Body of pancreas (tissue), 4 donors: Measurements from ENCODE around the gene IL1RAPL1. TPM values are rescaled to one million over a fixed set of nuclear protein-coding genes. Genes with fewer than 3 reads are reported as not detected.

Experiments used
- ATAC-seq: fragments of 150-250 bp; one replicate; pipeline ENCODE4 v1.9.1; 2016
- DNase-seq, 4 donors: peaks; one replicate each; pipeline ENCODE4 v3.0.0-alpha.2; 2019
- H3K27ac ChIP-seq, 4 donors: fragments of 200-600 bp; sonication (generic); 1 replicate in 3 of 4; 2 replicates in 1 of 4; pipeline versions ENCODE4 v1.5.1 to v1.6.1; 2016 to 2019; ENCODE audit warnings: mild to moderate bottlenecking in 1 of 4, mixed read lengths in 1 of 4, moderate library complexity in 1 of 4
- H3K27me3 ChIP-seq, 2 donors: fragments of 200-600 bp; sonication (generic); one replicate each; pipeline ENCODE4 v1.6.0; 2016; ENCODE audit warnings: mild to moderate bottlenecking in 1 of 2
- H3K36me3 ChIP-seq, 2 donors: fragments of 200-600 bp; sonication (generic); replicated peaks in 1 of 2; 2 replicates each; pipeline ENCODE4 v1.5.1; 2016; ENCODE audit warnings: low read depth in 2 of 2; ENCODE audit not compliant: insufficient read depth in 1 of 2
- H3K4me1 ChIP-seq: fragments of 200-600 bp; sonication (generic); one replicate; pipeline ENCODE4 v1.6.0; 2016
- H3K4me3 ChIP-seq, 2 donors: fragments of 200-600 bp; sonication (generic); 1 replicate in 1 of 2; 2 replicates in 1 of 2; pipeline ENCODE4 v1.5.1; 2016 to 2019
- H3K9me3 ChIP-seq, 3 donors: fragments of 200-600 bp; sonication (generic); 1 replicate in 2 of 3; 2 replicates in 1 of 3; pipeline ENCODE4 v1.5.1; 2016
- POLR2A ChIP-seq, 3 donors: fragments of 450-650 bp; IDR thresholded peaks; one replicate each; pipeline ENCODE4 v1.6.1; 2016; ENCODE audit warnings: antibody characterized with exemption in 3 of 3, mild to moderate bottlenecking in 2 of 3
- WGBS, 2 donors: methylation state at CpG; one replicate each; pipeline ENCODE4 v1.1.5; 2017; 5-methylcytosine and 5-hydroxymethylcytosine counted together
- intact Hi-C: fragments of 100-400 bp; cut with DNase I; formaldehyde crosslinking; loops from one replicate; pipeline ENCODE4 v1.15.1; 2023
- total RNA-seq, 2 donors: library from RNA; depleted of rRNA; stranded (reverse); fragments of >200 nt; gene quantifications; one replicate each; pipeline ENCODE4 v1.1.0, GENCODE V29; 2016
- TF ChIP-seq, protein P1 (sequence below), 7 experiments: fragments of 450-650 bp in 4 of 7; fragments of 200-600 bp in 3 of 7; sonication (generic) in 3 of 7; IDR thresholded peaks; one replicate each; pipeline ENCODE4 v1.5.1; 2016 to 2019; ENCODE audit warnings: antibody characterized with exemption in 7 of 7

IL1RAPL1 gene
- total RNA-seq, 2 donors from 2014 or later = 0.26 TPM; not detected in 1

GRCh38 chrX:28638775-28639174 lies 51.5 kb downstream of the IL1RAPL1 start:
- no peak for ATAC-seq
- no peaks in the 10 kb centered on the region for H3K36me3 ChIP-seq
- H3K27ac ChIP-seq = no peak overlapping the region
- H3K27me3 ChIP-seq = no peaks in the 10 kb centered on the region
- no peak for DNase-seq
- WGBS, 2 donors = 73 to 74% methylated on average over 3 of the region's 3 CpGs
- H3K9me3 ChIP-seq = no peaks in the 10 kb centered on the region
- no peak overlapping the region for H3K4me3 ChIP-seq
- intact Hi-C loops = no loop called here
- H3K4me1 ChIP-seq = no peaks in the 10 kb centered on the region
- no peak for TF ChIP-seq POLR2A (IDR thresholded peaks at IDR 0.05)
- TF ChIP-seq, protein P1, sequence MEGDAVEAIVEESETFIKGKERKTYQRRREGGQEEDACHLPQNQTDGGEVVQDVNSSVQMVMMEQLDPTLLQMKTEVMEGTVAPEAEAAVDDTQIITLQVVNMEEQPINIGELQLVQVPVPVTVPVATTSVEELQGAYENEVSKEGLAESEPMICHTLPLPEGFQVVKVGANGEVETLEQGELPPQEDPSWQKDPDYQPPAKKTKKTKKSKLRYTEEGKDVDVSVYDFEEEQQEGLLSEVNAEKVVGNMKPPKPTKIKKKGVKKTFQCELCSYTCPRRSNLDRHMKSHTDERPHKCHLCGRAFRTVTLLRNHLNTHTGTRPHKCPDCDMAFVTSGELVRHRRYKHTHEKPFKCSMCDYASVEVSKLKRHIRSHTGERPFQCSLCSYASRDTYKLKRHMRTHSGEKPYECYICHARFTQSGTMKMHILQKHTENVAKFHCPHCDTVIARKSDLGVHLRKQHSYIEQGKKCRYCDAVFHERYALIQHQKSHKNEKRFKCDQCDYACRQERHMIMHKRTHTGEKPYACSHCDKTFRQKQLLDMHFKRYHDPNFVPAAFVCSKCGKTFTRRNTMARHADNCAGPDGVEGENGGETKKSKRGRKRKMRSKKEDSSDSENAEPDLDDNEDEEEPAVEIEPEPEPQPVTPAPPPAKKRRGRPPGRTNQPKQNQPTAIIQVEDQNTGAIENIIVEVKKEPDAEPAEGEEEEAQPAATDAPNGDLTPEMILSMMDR (IDR thresholded peaks at IDR 0.05) = no peak

DNA sequence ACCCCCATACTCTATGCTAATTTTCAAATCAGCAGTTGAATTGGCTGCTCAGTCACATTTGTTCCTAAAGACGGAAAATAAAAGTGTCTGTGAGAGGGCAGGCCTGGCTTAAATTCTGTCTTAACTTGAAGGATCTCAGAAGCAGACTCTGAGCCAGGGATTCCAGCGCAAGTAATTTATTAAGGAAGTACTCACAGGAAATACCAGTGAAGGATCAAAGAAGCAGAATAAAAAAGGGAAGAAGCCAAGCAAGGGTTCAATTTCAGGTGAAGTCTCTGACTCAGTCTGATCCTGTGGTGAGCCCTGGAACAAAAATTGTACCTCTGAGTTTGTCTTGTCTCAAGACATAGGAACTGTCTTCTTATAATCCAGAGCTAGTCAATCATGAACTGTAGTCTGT lies 52.2 kb downstream of the IL1RAPL1 start:
- H3K27ac ChIP-seq = no peak overlapping the region
- H3K4me1 ChIP-seq = no peaks in the 10 kb centered on the region
- intact Hi-C loops = no loop called here
- DNase-seq (no peak), ATAC-seq (no peak)
- TF ChIP-seq, protein P1 (IDR thresholded peaks at IDR 0.05) = no peak
- TF ChIP-seq POLR2A (IDR thresholded peaks at IDR 0.05) = no peak
- H3K27me3 ChIP-seq = no peaks in the 10 kb centered on the region
- H3K4me3 ChIP-seq = no peak overlapping the region
- no peaks in the 10 kb centered on the region for H3K9me3 ChIP-seq
- no peaks in the 10 kb centered on the region for H3K36me3 ChIP-seq
- 53 to 70% methylated on average over 2 of the region's 2 CpGs for WGBS, 2 donors

- WGBS, 2 donors = 51 to 58% methylated on average over 3 of the region's 3 CpGs
- H3K4me1 ChIP-seq = no peaks in the 10 kb centered on the region
- no peaks in the 10 kb centered on the region for H3K36me3 ChIP-seq
- DNase-seq (no peak), ATAC-seq (no peak)
- no peaks in the 10 kb centered on the region for H3K27me3 ChIP-seq
- H3K27ac ChIP-seq = no peak overlapping the region
- intact Hi-C loops = no loop called here
- TF ChIP-seq, protein P1 (IDR thresholded peaks at IDR 0.05) = no peak
- TF ChIP-seq POLR2A (IDR thresholded peaks at IDR 0.05) = no peak
- H3K4me3 ChIP-seq = no peak overlapping the region
- H3K9me3 ChIP-seq = no peaks in the 10 kb centered on the region
These were observed 62.3 kb downstream of the IL1RAPL1 start for GRCh38 chrX:28649541-28649940.

GRCh38 chrX:28651186-28651585 lies 63.9 kb downstream of the IL1RAPL1 start:
- Histone ChIP-seq H3K4me1 (no peaks in the 10 kb centered on the region), H3K4me3 (no peak overlapping the region), H3K9me3 (no peaks in the 10 kb centered on the region), H3K36me3 (no peaks in the 10 kb centered on the region), H3K27me3 (no peaks in the 10 kb centered on the region), H3K27ac (no peak overlapping the region)
- 29 to 35% methylated on average over 1 of the region's 1 CpG for WGBS, 2 donors
- intact Hi-C loops = no loop called here
- ATAC-seq (no peak), DNase-seq (no peak)
- TF ChIP-seq POLR2A (IDR thresholded peaks at IDR 0.05) = no peak
- TF ChIP-seq, protein P1 (IDR thresholded peaks at IDR 0.05) = no peak

GRCh38 chrX:28659269-28659668 lies 72.0 kb downstream of the IL1RAPL1 start:
- Histone ChIP-seq H3K9me3 (no peaks in the 10 kb centered on the region), H3K36me3 (no peaks in the 10 kb centered on the region), H3K27me3 (no peaks in the 10 kb centered on the region), H3K4me3 (no peak overlapping the region), H3K27ac (no peak overlapping the region), H3K4me1 (no peaks in the 10 kb centered on the region)
- WGBS, 2 donors = 67 to 71% methylated on average over 15 to 20 of the region's 23 CpGs
- TF ChIP-seq POLR2A (IDR thresholded peaks at IDR 0.05) = no peak
- TF ChIP-seq, protein P1 (IDR thresholded peaks at IDR 0.05) = peak in 3 of 7 experiments; percentile 11 to 19 (median 18)
- DNase-seq = peak; percentile 11 to 20 (median 15)
- intact Hi-C loops = no loop called here
- ATAC-seq = no peak
